K562 (cell line): ENCODE results near the gene UQCC5.

Experiments used
- BCLAF1 ChIP-seq, 2 experiments: fragments of 450-650 bp in 1 of 2; IDR thresholded peaks; 2 replicates each; pipeline ENCODE4 v1.6.1; 2011 to 2017; ENCODE audit warnings: low read depth in 2 of 2, antibody characterized with exemption in 1 of 2, borderline replicate concordance in 1 of 2, low read length in 1 of 2, mild to moderate bottlenecking in 1 of 2, mixed read lengths in 1 of 2; ENCODE audit not compliant: control insufficient read depth in 1 of 2
- DPF2 ChIP-seq: fragments of 450-650 bp; IDR thresholded peaks from 2 replicates; pipeline ENCODE4 v1.6.1; 2016
- FOXA3 ChIP-seq, 2 experiments: fragments of 450-650 bp in 1 of 2; sonication (generic) in 1 of 2; formaldehyde crosslinking; IDR thresholded peaks in 1 of 2; conservative IDR thresholded peaks in 1 of 2; 2 replicates each; pipeline versions ENCODE4 v1.4.0 to v1.8.0; 2020 to 2022; ENCODE audit warnings: mild to moderate bottlenecking in 2 of 2, missing genetic modification reagents in 1 of 2
- FOXJ3 ChIP-seq: sonication (generic); formaldehyde crosslinking; IDR thresholded peaks from 2 replicates; pipeline ENCODE4 v1.4.0; 2020; ENCODE audit warnings: mild to moderate bottlenecking, missing genetic modification reagents
- GABPA ChIP-seq: fragments of 200-800 bp; sonication (Bioruptor generic); conservative IDR thresholded peaks from 2 replicates; pipeline ENCODE4 v1.6.1; 2016; ENCODE audit warnings: low read depth, missing genetic modification characterization, missing compliant biosample characterization
- HOXB6 ChIP-seq: fragments of 250-450 bp; sonication (Bioruptor Pico); IDR thresholded peaks from 2 replicates; pipeline ENCODE4 v1.5.1; 2022; ENCODE audit warnings: mild to moderate bottlenecking, borderline replicate concordance
- MAFF ChIP-seq: IDR thresholded peaks from 2 replicates; pipeline ENCODE4 v1.6.1; 2012; ENCODE audit warnings: low read length, improper control_type of control experiment
- NBN ChIP-seq: fragments of 450-650 bp; IDR thresholded peaks from 2 replicates; pipeline ENCODE4 v1.6.1; 2016; ENCODE audit warnings: low read depth, mild to moderate bottlenecking
- NCOA1 ChIP-seq: fragments of 450-650 bp; IDR thresholded peaks from 2 replicates; pipeline ENCODE4 v1.6.1; 2016; ENCODE audit warnings: low read depth
- RAD51 ChIP-seq: fragments of 450-650 bp; IDR thresholded peaks from 2 replicates; pipeline ENCODE4 v1.7.1; 2016; ENCODE audit warnings: low read depth, mild to moderate bottlenecking, borderline replicate concordance
- ZBTB1 ChIP-seq: sonication (generic); formaldehyde crosslinking; IDR thresholded peaks from 2 replicates; pipeline ENCODE4 v1.8.1; 2023; ENCODE audit warnings: missing genetic modification reagents, low read depth, mild to moderate bottlenecking, borderline replicate concordance
- TF ChIP-seq, protein P1 (sequence below): fragments of 450-650 bp; IDR thresholded peaks from 2 replicates; pipeline ENCODE4 v1.7.1; 2018; ENCODE audit warnings: mild to moderate bottlenecking, low read depth; ENCODE audit not compliant: partially characterized antibody
- TF ChIP-seq, protein P2 (sequence below), 3 experiments: IDR thresholded peaks in 2 of 3; conservative IDR thresholded peaks in 1 of 3; 2 replicates each; pipeline ENCODE4 v1.5.1; 2011 to 2012; ENCODE audit warnings: low read length in 3 of 3, mild to moderate bottlenecking in 3 of 3, control low read depth in 2 of 3, improper control_type of control experiment in 1 of 3, inconsistent platforms in 1 of 3, low read depth in 1 of 3, mixed read lengths in 1 of 3, moderate library complexity in 1 of 3; ENCODE audit not compliant: insufficient read depth in 2 of 3
- TF ChIP-seq, protein P3 (sequence below): fragments of 250-450 bp; sonication (Bioruptor Pico); IDR thresholded peaks from 2 replicates; pipeline ENCODE4 v1.4.0; 2020; ENCODE audit warnings: mild to moderate bottlenecking, moderate library complexity

GRCh38 chr3:52522651-52523251, 13.7 kb upstream of the UQCC5 start:
- TF ChIP-seq NBN (no peak), NCOA1 (no peak), FOXJ3 (no peak), DPF2 (no peak), ZBTB1 (CRISPR knock-in tag) (no peak), RAD51 (no peak), MAFF (no peak), HOXB6 (no peak), FOXA3 (CRISPR knock-in tag; conservative IDR thresholded peaks at IDR 0.05 in 1 of 2, IDR thresholded peaks at IDR 0.05 in 1 of 2) (no peak), BCLAF1 (IDR thresholded peaks at IDR 0.05; ENCODE audit: borderline replicate concordance in 1 of 2, control insufficient read depth in 1 of 2, low read depth in 2 of 2, low read length in 1 of 2) (no peak), GABPA (no peak)
- TF ChIP-seq, protein P1, sequence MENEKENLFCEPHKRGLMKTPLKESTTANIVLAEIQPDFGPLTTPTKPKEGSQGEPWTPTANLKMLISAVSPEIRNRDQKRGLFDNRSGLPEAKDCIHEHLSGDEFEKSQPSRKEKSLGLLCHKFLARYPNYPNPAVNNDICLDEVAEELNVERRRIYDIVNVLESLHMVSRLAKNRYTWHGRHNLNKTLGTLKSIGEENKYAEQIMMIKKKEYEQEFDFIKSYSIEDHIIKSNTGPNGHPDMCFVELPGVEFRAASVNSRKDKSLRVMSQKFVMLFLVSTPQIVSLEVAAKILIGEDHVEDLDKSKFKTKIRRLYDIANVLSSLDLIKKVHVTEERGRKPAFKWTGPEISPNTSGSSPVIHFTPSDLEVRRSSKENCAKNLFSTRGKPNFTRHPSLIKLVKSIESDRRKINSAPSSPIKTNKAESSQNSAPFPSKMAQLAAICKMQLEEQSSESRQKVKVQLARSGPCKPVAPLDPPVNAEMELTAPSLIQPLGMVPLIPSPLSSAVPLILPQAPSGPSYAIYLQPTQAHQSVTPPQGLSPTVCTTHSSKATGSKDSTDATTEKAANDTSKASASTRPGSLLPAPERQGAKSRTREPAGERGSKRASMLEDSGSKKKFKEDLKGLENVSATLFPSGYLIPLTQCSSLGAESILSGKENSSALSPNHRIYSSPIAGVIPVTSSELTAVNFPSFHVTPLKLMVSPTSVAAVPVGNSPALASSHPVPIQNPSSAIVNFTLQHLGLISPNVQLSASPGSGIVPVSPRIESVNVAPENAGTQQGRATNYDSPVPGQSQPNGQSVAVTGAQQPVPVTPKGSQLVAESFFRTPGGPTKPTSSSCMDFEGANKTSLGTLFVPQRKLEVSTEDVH = no peak
- TF ChIP-seq, protein P2, sequence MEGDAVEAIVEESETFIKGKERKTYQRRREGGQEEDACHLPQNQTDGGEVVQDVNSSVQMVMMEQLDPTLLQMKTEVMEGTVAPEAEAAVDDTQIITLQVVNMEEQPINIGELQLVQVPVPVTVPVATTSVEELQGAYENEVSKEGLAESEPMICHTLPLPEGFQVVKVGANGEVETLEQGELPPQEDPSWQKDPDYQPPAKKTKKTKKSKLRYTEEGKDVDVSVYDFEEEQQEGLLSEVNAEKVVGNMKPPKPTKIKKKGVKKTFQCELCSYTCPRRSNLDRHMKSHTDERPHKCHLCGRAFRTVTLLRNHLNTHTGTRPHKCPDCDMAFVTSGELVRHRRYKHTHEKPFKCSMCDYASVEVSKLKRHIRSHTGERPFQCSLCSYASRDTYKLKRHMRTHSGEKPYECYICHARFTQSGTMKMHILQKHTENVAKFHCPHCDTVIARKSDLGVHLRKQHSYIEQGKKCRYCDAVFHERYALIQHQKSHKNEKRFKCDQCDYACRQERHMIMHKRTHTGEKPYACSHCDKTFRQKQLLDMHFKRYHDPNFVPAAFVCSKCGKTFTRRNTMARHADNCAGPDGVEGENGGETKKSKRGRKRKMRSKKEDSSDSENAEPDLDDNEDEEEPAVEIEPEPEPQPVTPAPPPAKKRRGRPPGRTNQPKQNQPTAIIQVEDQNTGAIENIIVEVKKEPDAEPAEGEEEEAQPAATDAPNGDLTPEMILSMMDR (IDR thresholded peaks at IDR 0.05 in 2 of 3, conservative IDR thresholded peaks at IDR 0.05 in 1 of 3; ENCODE audit: insufficient read depth in 2 of 3, low read depth in 1 of 3, low read length in 3 of 3) = no peak
- TF ChIP-seq, protein P3, sequence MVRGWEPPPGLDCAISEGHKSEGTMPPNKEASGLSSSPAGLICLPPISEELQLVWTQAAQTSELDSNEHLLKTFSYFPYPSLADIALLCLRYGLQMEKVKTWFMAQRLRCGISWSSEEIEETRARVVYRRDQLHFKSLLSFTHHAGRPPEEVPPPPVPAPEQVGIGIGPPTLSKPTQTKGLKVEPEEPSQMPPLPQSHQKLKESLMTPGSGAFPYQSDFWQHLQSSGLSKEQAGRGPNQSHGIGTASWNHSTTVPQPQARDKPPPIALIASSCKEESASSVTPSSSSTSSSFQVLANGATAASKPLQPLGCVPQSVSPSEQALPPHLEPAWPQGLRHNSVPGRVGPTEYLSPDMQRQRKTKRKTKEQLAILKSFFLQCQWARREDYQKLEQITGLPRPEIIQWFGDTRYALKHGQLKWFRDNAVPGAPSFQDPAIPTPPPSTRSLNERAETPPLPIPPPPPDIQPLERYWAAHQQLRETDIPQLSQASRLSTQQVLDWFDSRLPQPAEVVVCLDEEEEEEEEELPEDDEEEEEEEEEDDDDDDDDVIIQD (CRISPR knock-in tag) = no peak
